ENCODE results near the gene TRPC4.
"Not testable (repeated sequence)": the region's sequence is repeated elsewhere in the genome, so short reads cannot be mapped to it uniquely, and the experiment has no call there.

TRPC4 gene

DNA sequence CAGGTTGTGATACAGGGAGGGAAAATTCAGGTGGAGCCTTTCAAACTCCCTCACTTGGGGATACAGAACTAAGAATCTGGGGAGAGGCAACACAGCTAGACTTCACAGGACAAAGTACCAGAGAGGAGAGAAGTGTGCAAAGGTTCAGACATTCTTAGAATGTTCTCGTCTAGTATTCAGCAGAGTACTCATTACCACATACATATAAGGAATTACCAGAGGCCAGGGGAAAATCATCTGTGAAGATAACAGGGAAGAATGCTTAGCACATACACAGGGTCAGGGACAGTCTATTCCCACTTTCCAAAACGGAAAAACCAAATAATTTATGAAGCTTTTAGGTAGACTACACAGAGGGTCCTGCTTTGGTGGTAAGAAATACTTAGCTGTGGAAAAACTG lies 58.1 kb downstream of the TRPC4 start:
- no peak for DNase-seq

DNA sequence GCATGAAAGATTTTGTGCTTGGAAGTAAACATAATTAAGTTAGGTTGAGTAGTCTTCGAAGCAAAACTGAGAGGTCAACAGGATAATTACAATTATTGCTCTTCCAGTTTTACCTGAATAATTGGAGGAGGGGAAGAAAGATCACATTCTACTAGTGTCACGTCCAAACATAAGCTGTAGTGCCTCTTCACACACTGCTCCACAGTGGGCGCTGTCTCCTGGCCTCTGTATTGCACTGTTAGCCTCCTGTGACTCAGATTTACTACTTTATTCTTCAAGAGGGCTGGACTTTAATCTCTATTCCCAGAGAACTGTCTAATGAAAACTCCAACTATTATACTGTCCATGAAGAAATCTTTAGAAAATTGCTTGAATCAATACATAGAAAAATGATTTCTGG lies 62.9 kb downstream of the TRPC4 start:
- no peak for DNase-seq

DNA sequence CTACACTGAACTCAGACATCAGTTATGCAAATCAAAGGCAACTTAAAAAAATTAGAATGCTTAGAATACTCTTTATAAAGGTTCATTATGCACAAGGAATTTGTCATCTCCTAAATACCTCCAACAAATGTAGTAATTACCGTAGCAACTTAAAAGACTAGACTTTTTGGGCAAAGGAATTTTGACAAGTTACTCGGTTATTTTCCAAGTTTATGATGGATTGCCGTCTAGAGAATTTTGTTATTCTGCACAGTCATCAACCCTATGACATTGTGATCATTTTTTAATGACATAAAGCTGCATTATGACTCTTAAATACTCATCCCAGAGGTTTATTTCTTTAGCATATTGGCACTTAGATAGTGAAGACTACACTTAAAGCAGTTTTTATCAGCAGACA lies 71.9 kb downstream of the TRPC4 start:
- DNase-seq: no peak

DNA sequence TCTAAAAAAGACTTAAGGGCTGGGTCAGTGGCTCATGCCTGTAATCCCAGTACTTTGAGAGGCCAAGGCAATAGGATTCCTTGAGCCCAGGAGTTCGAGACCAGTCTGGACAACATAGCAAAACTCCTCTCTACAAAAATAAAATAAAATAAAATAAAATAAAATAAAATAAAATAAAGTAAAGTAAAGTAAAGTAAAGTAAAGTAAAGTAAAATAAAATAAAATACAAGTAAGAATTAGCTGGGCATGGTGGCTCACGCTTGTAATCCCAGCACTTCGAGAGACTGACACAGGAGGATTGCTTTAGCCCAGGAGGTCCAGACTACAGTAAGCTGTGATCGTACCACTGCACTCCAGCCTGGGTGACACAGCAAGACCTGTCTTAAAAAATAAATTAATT lies 72.8 kb downstream of the TRPC4 start:
- DNase-seq: not testable (repeated sequence)

DNA sequence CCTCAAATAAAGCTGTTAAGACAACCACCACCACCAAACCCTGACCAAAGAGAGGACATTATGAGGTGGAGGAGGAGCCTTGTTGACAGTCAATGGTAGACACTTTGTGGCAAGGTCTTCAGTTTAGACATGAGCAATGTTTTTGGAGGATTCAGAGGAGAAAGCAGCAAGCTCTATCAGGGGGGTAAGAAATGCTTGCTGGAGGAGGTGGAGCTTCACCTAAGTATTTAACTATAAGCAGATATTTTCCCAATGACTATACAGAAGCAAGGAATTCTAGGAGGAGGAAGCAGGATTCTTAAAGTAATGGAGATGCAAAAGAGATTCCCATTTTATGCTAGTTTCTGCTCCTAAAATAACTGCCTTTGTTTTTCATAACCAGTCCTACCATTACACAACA lies 74.2 kb downstream of the TRPC4 start:
- DNase-seq: no peak

DNA sequence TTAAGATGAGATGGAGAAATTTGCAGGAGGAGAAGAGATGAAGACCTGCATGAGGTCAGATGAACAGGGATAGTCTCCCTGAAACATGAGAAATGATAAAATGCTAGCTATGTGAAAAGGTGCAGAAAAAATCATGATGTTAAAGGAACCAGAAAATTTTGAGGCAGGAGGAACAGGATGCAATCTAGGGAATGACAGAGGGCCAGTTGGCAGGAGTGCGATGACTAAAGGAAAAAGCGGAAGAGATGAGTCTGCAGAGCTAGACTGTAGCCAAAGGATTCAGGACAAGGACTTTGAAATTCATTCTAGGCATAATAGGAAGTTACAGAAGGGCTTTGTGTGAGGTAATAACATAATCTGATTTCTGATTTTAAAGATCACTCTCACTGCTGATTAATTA lies 77.9 kb downstream of the TRPC4 start:
- no peak for DNase-seq

DNA sequence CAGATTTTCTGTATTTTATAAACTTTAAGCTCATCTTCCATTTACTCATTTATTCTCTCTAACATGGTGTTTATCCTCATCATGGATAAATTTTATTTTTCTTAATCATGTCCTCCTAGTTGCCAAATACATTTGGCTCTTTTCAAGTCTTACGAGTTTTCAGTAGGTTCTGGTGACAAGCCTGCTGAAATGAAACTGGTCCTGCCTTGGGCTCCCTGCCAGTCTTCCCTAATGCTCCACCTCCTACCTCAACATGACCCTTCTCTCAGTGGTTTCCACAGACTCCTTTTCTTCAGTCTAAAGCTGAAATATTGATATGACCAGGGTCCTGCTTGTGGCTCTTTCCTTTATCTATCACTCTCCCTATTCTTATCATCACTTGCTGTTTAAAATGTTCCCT lies 81.2 kb downstream of the TRPC4 start:
- DNase-seq: no peak

DNA sequence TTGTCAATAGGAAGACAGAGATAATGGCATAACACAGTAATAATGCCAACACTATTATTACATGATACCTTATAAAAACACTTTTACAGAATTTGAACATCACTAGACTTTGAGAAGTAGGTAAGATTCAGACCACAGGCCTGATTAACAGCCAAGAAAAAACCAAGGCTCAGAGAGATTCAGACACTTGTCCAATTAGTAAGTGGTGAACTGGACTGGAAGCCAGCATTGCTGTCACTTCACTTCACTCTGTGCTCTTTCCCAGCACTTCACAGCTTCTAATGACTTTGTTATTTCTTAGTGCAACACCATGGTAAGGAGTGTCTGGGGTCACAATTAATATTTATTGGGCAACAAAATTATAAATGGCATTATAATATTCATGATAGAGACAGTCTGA lies 91.9 kb downstream of the TRPC4 start:
- DNase-seq: no peak

DNA sequence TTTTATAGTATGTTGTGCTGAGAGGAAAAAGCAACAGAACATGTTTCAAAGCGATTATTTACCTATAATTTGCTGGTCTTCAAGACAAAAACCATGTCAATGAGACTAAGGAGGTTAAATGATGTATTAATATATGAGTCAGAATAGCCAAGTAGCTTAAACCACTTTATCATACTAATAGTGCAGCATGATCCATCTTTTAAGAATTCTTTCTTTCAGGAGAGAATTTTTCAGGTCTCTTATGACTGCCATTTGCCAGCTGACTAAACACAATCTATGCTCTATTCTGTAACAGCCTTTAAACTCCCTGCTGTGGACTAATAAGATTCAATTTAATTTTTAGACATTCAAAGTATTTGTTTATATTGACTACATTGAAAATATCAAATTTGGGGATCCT lies 93.7 kb downstream of the TRPC4 start:
- DNase-seq: no peak

DNA sequence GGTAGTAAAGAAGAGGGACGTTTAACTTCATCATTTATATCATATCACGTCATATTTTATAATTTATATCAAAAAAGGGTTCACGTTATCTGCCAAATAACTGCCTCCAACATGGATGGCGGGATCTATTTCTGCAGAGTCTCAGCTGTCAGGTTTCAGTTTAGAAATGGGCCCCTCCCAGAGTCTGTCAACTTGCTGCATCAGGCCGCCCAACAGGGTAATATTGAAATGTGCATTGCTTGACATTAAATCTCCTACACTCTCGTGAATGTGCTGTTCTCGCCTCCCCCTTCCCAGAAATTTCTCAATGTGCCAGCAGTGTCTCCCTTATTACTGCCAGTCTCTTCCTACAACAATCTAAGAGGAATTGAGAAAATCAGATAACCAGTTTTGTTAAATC lies 96.9 kb downstream of the TRPC4 start:
- DNase-seq: no peak

DNA sequence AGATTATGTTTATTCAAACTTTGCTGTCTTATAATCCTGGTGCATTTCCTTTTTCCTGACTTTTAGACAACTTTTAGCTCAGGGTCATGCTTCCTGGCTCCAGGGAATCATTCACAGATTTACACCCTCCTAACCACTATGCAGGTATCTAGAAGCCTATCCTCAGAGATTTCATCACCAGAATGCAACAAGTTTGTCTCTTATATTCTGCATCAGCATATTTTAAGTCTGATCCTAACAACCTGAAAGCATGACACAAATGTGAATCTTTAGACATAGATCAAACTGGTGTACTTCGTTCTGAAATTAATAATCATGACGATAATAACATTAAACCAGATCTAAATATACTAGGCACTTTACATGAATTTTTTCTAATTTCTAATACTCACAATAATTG lies 100.0 kb downstream of the TRPC4 start:
- DNase-seq: no peak

DNA sequence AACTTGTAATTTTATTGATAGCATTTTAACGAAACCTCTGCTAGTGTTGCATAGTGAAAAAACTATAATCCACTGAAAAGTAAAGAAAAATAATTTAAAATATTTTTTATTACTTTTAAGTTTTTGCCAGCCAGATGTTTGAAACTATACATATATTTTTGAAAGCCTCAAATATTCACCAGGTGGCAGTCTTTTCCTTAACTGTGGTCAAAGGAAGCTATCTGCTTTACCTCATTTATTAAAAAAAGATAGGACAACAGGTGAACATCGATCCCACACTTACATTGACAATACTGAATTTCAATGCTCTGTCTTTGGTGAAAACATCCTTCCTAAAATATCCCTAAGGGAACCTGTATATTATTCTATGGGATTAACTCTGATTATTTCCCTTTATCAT lies 100.5 kb downstream of the TRPC4 start:
- DNase-seq: no peak

DNA sequence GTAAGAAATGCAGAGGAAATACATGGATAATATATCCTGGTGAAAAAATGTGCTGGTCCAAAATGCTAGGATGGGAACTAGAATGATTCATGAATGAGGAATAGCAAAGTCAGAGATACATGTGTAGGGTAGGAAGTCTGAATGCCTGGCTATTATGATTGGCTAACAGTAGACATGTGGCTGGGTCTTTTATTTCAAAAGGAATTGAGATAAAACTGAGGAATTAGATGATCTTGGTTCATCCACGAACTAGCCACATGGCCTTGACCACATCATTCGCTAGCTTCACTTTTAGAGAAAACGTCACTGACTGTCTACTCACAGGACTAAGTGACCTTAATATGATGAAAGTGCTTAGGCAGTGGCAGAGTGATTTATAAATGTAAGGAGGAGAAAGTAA lies 103.1 kb downstream of the TRPC4 start:
- no peak for DNase-seq

DNA sequence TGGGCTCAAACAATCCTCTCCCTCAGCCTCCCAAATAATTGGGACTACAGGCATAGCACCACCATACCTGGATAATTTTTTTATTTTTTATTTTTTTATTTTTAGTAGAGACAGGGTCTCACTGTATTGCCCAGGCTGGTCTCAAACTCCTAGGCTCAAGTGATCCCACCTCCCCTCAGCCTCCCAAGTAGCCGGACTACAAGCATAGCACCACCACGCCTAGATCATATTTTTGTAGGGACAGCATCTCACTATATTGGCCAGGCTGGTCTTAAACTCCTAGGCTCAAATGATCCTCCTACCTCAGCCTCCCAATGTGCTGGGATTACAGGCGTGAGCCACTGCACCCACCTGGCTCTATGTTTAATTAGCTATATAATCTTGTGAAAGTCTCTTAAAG lies 114.2 kb downstream of the TRPC4 start:
- no peak for DNase-seq

DNA sequence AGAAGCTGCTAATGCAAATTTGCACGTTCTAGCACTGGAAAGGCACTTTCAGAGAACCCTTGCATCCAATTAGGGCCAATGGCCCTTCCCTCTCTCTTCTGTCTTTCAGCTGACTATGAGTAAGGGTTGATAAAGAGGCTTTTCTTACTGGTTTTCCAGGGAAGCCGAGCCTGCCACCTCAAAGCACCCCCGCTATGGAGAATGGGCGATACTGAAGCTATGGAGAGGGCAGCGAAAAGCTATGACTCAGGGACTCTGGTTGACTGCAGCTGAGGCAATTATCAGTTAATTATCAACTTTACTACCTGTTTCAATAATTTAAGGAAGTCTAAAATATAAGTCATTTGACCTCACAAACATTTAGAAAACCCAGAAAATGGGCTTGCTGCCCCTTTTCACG lies 115.8 kb downstream of the TRPC4 start:
- DNase-seq: no peak

DNA sequence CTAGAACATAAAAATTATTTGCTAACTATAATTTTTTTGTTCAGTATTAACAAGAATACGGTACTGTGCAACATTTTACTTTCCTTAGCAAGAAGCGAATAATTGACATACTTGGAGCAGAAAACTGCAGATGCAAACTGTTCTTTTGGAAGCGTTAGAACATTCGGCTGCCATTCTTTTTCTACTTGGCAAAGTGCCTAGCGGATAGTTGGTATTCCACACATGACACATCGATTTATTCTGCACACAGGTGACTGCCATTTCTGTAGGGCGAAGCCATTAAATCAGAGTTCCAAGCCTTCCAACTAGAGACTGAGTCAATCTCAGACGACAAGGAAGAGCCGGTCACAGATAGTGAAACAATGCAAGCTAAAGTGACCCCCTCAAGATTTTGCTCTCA lies 117.4 kb downstream of the TRPC4 start:
- no peak for DNase-seq

DNA sequence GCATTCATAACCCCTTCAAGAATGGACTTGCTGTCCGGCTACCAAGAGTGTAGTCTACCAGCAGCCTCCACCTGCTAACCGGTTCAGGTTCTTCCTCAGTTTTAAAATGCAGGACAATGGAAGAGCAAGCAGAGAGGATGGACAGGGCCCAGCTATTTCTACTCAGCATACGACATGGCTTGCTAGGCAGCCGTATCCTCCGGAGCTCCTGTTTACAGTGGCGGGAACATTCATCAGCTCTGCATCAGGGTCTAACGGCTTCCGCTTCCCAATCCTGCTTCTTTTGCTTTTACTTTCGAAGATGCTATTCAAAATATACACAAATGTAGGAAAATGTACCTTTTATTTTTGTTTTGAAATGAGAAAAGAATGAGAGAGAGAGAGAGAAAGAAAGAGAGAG lies 118.5 kb downstream of the TRPC4 start:
- DNase-seq: no peak

DNA sequence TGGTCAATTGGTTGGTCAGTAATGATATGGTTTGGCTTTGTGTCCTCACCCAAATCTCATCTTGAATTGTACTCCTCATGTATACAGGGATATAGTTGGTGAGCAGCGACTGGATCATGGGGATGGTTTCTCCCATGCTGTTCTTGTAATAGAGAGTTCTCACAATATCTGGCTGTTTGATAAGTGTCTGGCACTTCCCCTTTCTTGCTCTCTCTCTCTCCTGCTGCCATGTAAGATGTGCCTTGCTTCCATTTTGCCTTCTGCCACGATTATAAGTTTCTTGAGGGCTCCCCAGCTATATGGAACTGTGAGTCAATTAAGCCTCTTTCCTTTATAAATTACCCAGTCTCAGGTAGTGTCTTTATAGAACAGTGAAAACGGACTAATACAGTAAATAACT lies 120.7 kb downstream of the TRPC4 start:
- no peak for DNase-seq

DNA sequence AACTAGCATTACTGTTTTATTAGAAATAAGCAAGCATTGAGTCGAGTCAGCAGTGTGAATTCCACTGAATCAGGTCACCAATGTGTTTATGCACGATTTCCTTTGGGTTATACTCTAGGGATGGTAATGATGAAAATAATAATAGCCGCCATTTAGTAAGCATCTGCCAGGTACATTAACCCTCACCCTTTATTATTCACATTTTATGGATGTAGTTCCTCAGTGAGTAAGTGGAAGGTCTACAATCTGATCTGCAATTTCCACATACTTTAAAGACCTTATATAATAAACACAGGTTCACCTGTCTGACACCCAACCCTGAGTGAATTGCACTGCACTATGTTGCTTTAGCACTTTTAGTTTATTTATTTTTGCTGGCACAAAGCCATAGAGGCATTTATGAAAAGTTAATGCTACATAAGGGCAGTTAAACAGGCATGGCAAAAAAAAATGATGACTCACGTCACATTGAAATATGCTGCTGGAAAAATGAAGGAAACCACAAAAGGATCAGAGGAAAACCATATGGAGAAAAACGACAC lies 122.4 kb downstream of the TRPC4 start:
- DNase-seq: peak; percentile 26

DNA sequence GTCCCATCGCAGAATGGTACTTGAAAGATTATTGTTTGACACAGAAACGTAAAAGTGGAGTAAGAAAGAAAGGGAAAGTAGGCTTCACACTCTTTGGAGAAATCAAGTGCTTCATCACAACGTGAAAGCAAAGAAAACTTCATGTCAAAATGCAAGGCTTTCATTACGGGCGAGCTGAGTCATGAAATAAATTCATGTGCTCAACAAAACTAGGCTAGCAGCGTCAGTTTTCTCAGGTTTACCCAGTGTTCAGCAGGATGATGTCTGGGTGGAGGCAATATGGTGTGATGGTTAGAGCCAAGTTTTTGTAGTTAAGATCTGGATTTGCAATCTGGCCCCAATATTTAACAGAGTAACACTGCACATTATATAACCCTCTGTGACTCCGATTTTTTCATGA lies 128.0 kb downstream of the TRPC4 start:
- DNase-seq: no peak

DNA sequence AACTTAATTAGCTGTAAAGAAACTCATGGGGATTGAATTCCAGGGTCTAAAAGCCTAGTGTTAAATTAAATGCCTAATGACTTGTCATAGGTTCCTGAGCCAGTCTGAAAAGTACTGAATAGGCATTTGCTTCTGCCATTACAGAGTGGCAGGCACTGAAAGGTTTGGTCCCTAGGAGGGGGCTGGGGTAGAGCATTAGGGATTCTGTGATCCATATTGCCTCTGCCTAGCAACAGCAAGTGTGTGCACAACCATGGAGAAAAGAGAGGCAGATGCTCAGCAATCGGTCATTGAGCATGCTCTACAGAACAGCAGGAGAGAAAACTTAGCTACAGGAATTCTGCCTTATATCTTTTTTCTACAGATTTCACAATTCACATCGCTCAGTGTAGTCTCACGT lies 133.5 kb downstream of the TRPC4 start:
- no peak for DNase-seq

DNA sequence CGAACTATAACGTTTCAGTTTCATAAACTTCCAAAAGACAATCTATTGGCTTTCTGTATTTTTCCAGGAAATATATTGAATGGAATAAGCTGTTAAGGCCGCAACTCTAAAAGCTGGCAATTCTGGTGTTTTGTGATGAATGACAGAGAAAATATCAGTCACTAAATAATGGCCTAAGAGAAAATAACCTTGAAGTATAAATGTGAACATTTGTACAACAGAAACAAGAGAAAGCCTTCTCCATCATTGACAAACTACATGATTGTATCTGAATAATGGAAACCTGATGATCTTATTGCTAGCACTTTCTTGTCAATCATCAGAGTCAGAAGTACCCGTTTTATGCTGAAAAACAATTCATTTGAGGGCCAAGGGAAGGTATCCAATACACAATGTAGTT lies 134.3 kb downstream of the TRPC4 start:
- no peak for DNase-seq

DNA sequence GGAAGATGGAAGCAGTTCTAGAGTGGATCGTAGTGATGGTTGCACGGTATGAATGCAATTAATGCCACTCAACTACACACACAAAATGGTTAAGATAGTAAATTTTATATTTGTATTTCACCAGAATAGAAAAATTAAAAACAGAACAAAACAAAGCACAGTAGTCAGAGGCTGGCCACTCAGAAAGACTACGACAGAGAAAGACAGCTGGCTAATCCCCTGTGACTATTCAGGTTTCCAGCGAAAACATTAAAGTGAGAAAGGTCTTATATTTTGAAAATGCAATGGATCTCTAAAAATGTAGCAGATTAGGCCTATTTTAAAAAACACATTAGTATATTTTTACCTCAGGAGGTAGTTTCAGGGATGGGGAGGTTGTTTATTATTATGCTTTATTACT lies 139.7 kb downstream of the TRPC4 start:
- no peak for DNase-seq

DNA sequence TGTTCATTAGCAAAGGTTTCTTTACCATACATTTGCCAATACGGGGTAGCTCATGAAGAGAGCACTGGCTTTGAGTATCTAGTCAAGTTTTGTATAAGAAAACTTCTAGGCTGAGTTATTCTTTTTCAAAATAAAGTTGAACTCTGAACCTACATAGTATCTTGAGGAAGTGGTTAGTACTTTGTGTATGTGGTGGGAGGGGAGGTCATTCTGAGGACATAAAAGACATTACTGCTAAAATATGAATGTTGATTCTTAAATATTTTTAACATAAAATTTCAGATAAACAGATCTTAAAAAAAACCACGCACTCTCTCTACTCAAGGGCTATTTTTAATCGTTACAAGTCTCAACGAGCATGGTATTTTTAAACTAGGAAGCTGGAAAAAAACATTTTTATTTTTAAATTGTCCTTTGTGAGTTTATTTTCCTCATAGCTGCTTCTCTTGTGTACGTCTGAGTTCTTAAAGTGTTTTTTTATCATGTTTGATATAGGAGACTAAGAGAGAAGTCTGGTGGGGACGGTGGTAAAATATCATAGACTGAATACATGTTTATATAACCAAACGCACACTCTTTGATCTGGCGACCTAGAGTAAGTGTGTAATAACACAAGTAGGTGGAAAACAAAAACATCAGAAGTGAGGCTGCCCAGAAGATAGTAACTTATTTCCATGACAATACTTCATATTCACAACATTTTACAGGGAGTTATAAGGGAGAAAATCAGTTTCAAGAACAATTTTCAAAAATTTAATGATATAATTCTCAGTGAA lies 153.0 kb downstream of the TRPC4 start:
- no peak for DNase-seq

DNA sequence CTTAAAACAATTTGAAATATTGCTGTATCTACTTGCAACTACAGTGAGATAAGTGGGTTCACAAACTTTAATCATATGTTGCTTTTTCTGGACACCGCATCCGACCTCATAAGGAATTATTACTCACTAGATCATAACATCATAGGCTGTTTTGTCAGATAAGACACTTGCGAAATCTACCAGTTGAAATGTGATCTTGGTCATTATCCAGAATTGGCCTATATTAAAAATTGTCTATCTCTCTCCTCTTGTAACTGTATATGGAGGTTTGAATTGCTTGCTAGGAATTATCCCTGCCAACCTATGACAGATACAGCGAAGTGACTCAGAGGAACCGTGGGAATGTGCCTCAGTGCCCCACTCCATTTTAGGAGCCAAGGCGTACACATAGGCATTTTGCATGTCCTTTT lies 154.0 kb downstream of the TRPC4 start:
- DNase-seq: no peak

All from NCI-H1436 (cell line).